ENCODE data around the gene COPRS.

DNA sequence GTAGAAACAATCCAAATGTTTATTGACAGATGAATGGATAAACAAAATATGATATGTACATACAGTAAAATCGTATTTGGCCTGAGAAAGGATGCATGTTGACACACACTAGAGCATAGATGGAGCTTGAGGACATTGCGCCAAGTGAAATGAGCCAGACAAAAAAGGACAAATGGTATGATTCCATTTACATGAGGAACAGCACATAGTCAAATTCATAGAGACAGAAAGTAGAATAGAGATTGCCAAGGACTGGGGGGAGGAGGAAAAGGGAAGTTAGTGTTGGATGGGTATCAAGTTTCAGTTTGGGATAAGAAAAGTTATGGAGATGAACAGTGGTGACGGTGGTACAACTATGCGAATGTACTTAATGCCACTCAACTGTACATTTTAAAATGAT lies 47.9 kb downstream of the COPRS start:
- TF ChIP-seq CTCF (IDR thresholded peaks at IDR 0.05): no peak
- TF ChIP-seq POLR2A (IDR thresholded peaks at IDR 0.05): no peak
- TF ChIP-seq POLR2AphosphoS5 (IDR thresholded peaks at IDR 0.05; ENCODE audit: insufficient read depth in 1 of 2, low read depth in 1 of 2): no peak

Data from vagina (tissue), 2 donors.